ENCODE measurements around the gene PRKD2. TPM values are rescaled to one million over a fixed set of nuclear protein-coding genes. Genes with fewer than 3 reads are reported as not detected.

PRKD2 gene
- total and polyA plus RNA-seq, 2 of the 8 experiments (the other 6 are each of a cell fraction or from before 2014, with no cell fraction given) = 24.4 to 63.8 TPM

DNA sequence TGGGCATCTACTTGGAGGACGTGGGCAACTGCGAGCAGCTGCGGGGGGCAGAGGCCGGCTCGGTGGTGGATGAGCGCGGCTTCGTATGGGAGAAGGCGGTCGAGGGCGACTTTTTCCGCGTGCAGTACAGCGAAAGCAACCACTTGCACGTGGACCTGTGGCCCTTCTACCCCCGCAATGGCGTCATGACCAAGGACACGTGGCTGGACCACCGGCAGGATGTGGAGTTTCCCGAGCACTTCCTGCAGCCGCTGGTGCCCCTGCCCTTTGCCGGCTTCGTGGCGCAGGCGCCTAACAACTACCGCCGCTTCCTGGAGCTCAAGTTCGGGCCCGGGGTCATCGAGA lies 39.6 kb upstream of the PRKD2 start:
- no peak overlapping the region for H4K5ac ChIP-seq (ENCODE audit: insufficient read length, low read depth, low read length)
- H3K4ac ChIP-seq (replicated peaks; ENCODE audit: insufficient read length, low read depth, low read length) = no peak overlapping the region
- no peak for DNase-seq (ENCODE audit: low read depth in 1 of 2, low spot score in 2 of 2)
- ChIA-PET POLR2A (ENCODE audit: partially characterized antibody) (interaction anchor here (0.7 to 3.6 kb wide), 9 partner anchors 11 to 42 kb away, joined by 3 to 16 read pairs (median 4); partner anchors contain the start of genes FKRP and SLC1A5), CTCF (ENCODE audit: partially characterized antibody) (interaction anchor here (0.6 to 12.2 kb wide), 14 partner anchors 12 to 1864 kb away, joined by 3 to 176 read pairs (median 4); no protein-coding TSS in a partner anchor)
- no peak overlapping the region for H3K23ac ChIP-seq (ENCODE audit: insufficient read length)
- peaks cover 6 to 13% of the 10 kb centered on the region in 2 experiments for H4K20me1 ChIP-seq (replicated peaks in 1 of 2; ENCODE audit: control insufficient read depth in 1 of 2, insufficient read depth in 2 of 2, low read length in 2 of 2)
- no peak overlapping the region for H2BK15ac ChIP-seq (ENCODE audit: low read length)
- H2BK12ac ChIP-seq (ENCODE audit: low read depth, low read length) = no peak overlapping the region
- H2AK5ac ChIP-seq (ENCODE audit: low read depth, low read length) = no peak overlapping the region
- H4K91ac ChIP-seq (replicated peaks; ENCODE audit: insufficient read length, low read length) = no peak overlapping the region
- no peak overlapping the region for H3K14ac ChIP-seq (ENCODE audit: insufficient read length)
- H3K4me2 ChIP-seq (ENCODE audit: insufficient read depth in 1 of 2, low read depth in 2 of 2, low read length in 2 of 2) = no peak overlapping the region
- WGBS, 2 experiments (ENCODE audit: extremely low coverage in 1 of 2, insufficient coverage in 1 of 2, insufficient read length in 1 of 2, insufficient replicate concordance in 2 of 2, low coverage in 1 of 2, low lambda C conversion rate in 2 of 2, missing lambda C conversion rate in 1 of 2) = 95% methylated on average over 29 of the region's 30 CpGs; no CpG with 5 or more reads in 1 of the 2 experiments
- H3K27me3 ChIP-seq (replicated peaks in 1 of 4; ENCODE audit: control insufficient read depth in 3 of 4, extremely low read depth in 1 of 4, insufficient read depth in 3 of 4, low read length in 3 of 4) = no peaks in the 10 kb centered on the region
- no peaks in the 10 kb centered on the region for H3K79me1 ChIP-seq (ENCODE audit: low read depth, low read length)
- no peak overlapping the region for H3K4me3 ChIP-seq (ENCODE audit: extremely low read depth in 1 of 4, insufficient read depth in 2 of 4, low read depth in 3 of 4, low read length in 4 of 4)
- no peak overlapping the region for H3K9ac ChIP-seq (replicated peaks in 1 of 4; ENCODE audit: extremely low read depth in 1 of 4, low read depth in 3 of 4, low read length in 3 of 4)
- H2AFZ ChIP-seq (ENCODE audit: low read length) = no peak overlapping the region
- H2BK5ac ChIP-seq (ENCODE audit: low read depth, low read length) = no peak overlapping the region
- H2BK120ac ChIP-seq (replicated peaks; ENCODE audit: low read depth, low read length) = no peak overlapping the region
- H4K8ac ChIP-seq (ENCODE audit: extremely low read depth, insufficient read depth, low read length) = no peak overlapping the region
- peaks cover 0 to 20% (median 5%) of the 10 kb centered on the region in 4 experiments; a peak in 4 of 8 replicates for H3K36me3 ChIP-seq (ENCODE audit: control insufficient read depth in 2 of 4, insufficient read depth in 4 of 4, low read length in 3 of 4)
- no peaks in the 10 kb centered on the region; a peak in 1 of 4 replicates for H3K9me3 ChIP-seq (ENCODE audit: insufficient read depth in 2 of 2, low read depth in 1 of 2, low read length in 1 of 2)
- peaks cover 0 to 5% (median 0%) of the 10 kb centered on the region in 4 experiments; a peak in 4 of 7 replicates for H3K4me1 ChIP-seq (replicated peaks in 1 of 4; ENCODE audit: control insufficient read depth in 3 of 4, insufficient read depth in 4 of 4, low read length in 3 of 4)
- no peak overlapping the region for H3K56ac ChIP-seq (replicated peaks; ENCODE audit: insufficient read length, low read depth, low read length)
- H3K23me2 ChIP-seq (ENCODE audit: low read depth, low read length) = no peaks in the 10 kb centered on the region
- H3K79me2 ChIP-seq (ENCODE audit: control insufficient read depth in 1 of 2, insufficient read depth in 2 of 2, low read length in 2 of 2) = no peaks in the 10 kb centered on the region
- no peak for FAIRE-seq
- no peak overlapping the region for H2BK20ac ChIP-seq (ENCODE audit: low read length)
- H3K18ac ChIP-seq (ENCODE audit: extremely low read depth, low read length) = no peak overlapping the region
- H3K27ac ChIP-seq (ENCODE audit: low read depth, low read length) = no peak overlapping the region
- TF ChIP-seq HDAC6 (IDR thresholded peaks at IDR 0.05; ENCODE audit: low read depth, low read length) (no peak), KDM5A (IDR thresholded peaks at IDR 0.05; ENCODE audit: low read length) (no peak), TCF12 (IDR thresholded peaks at IDR 0.05; ENCODE audit: low read depth, low read length) (no peak), PHF8 (conservative IDR thresholded peaks at IDR 0.05; ENCODE audit: low read depth, low read length) (no peak), CTBP2 (IDR thresholded peaks at IDR 0.05; ENCODE audit: borderline replicate concordance, insufficient read depth, insufficient read length, low read length) (no peak), CBX5 (IDR thresholded peaks at IDR 0.05; ENCODE audit: low read depth, low read length) (no peak), BACH1 (IDR thresholded peaks at IDR 0.05; ENCODE audit: low read length) (no peak), SIX5 (IDR thresholded peaks at IDR 0.05; ENCODE audit: low read depth, low read length) (no peak), SAP30 (IDR thresholded peaks at IDR 0.05; ENCODE audit: insufficient read depth, insufficient replicate concordance, low read length) (no peak), SUZ12 (IDR thresholded peaks at IDR 0.05; ENCODE audit: low read length) (no peak), JUN (IDR thresholded peaks at IDR 0.05; ENCODE audit: low read depth, low read length) (no peak), HDAC2 (IDR thresholded peaks at IDR 0.05; ENCODE audit: borderline replicate concordance in 1 of 2, low read depth in 2 of 2, low read length in 2 of 2) (no peak)
- TF ChIP-seq, protein P1, sequence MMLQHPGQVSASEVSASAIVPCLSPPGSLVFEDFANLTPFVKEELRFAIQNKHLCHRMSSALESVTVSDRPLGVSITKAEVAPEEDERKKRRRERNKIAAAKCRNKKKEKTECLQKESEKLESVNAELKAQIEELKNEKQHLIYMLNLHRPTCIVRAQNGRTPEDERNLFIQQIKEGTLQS (IDR thresholded peaks at IDR 0.05; ENCODE audit: insufficient read depth, low read depth, low read length) = no peak

All from H1 (cell line).